PC-9 (cell line): ENCODE data around the gene KDM4C.

Source experiments
- EZH2 ChIP-seq: fragments of 200-600 bp; sonication (generic); IDR thresholded peaks from 2 replicates; pipeline ENCODE4 v1.8.0; 2017; ENCODE audit warnings: antibody characterized with exemption, low read depth
- TF ChIP-seq, protein P1 (sequence below): fragments of 200-600 bp; sonication (generic); conservative IDR thresholded peaks from 2 replicates; pipeline ENCODE4 v1.6.1; 2017; ENCODE audit warnings: mixed run types, antibody characterized with exemption, mild to moderate bottlenecking, moderate library complexity

DNA sequence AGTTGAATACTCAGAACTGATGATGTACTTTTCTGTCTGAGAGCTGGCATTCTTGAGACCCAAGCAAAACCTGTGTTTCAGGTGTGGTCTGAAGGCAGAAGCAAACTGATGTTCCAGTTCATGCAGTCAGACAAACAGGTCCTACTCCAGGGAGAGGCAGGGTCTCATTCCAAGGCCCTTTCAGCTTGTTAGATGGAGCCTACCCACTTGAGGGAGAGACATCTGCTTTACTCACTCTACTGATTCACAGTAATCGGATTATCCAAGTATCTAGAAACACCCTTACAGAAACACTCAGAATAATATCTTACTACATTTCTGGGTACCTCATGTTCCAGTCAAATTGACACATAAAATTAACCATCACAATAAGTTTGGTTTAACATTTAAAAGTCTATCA is 207.8 kb downstream of the KDM4C start:
- TF ChIP-seq, protein P1, sequence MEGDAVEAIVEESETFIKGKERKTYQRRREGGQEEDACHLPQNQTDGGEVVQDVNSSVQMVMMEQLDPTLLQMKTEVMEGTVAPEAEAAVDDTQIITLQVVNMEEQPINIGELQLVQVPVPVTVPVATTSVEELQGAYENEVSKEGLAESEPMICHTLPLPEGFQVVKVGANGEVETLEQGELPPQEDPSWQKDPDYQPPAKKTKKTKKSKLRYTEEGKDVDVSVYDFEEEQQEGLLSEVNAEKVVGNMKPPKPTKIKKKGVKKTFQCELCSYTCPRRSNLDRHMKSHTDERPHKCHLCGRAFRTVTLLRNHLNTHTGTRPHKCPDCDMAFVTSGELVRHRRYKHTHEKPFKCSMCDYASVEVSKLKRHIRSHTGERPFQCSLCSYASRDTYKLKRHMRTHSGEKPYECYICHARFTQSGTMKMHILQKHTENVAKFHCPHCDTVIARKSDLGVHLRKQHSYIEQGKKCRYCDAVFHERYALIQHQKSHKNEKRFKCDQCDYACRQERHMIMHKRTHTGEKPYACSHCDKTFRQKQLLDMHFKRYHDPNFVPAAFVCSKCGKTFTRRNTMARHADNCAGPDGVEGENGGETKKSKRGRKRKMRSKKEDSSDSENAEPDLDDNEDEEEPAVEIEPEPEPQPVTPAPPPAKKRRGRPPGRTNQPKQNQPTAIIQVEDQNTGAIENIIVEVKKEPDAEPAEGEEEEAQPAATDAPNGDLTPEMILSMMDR = no peak
- no peak for TF ChIP-seq EZH2
